OCI-LY7 (cell line): ENCODE results near the gene NSMCE1. TPM values are rescaled to one million over a fixed set of nuclear protein-coding genes. Genes with fewer than 3 reads are reported as not detected.
A peak's percentile ranks its signal among the peaks of the same experiment; 100 is the strongest.

Source experiments
- BruUV-seq: library from RNA; stranded (reverse); fragments of 400-500 nt; replicated peaks from 2 replicates; lab custom pipeline; 2021; lab: Mats Ljungman, UMichigan
- CTCF ChIA-PET: fragments of 300-600 bp; sonication (Branson Sonifier 250); formaldehyde crosslinking; loops from one replicate; lab custom pipeline; 2022; ENCODE audit warnings: antibody characterized with exemption; ENCODE audit not compliant: unreplicated experiment; lab: Charles Lee
- POLR2A ChIA-PET: fragments of 300-600 bp; sonication (Branson Sonifier 250); formaldehyde crosslinking; loops from one replicate; lab custom pipeline; 2022; ENCODE audit warnings: antibody characterized with exemption; lab: Charles Lee
- DNase-seq: peaks from one replicate; pipeline ENCODE4 v3.0.0-alpha.2; 2015; ENCODE audit warnings: low spot score
- H2AFZ ChIP-seq: fragments of 200-600 bp; sonication (generic), shearing (Covaris generic); 2 replicates; pipeline ENCODE4 v1.6.1; 2014; ENCODE audit warnings: mild to moderate bottlenecking, antibody characterized with exemption, low read length, moderate library complexity
- H3K27ac ChIP-seq: fragments of 200-600 bp; sonication (generic); 2 replicates; pipeline ENCODE4 v1.5.1; 2014; ENCODE audit warnings: mixed run types, low read depth, mild to moderate bottlenecking, moderate library complexity, low read length, inconsistent platforms; ENCODE audit not compliant: poor library complexity, severe bottlenecking
- H3K36me3 ChIP-seq: fragments of 200-600 bp; sonication (generic); 2 replicates; pipeline ENCODE4 v1.6.1; 2014; ENCODE audit warnings: mild to moderate bottlenecking, antibody characterized with exemption, low read length, moderate library complexity, mixed read lengths; ENCODE audit not compliant: insufficient read depth
- H3K4me1 ChIP-seq: fragments of 200-600 bp; sonication (generic); 2 replicates; pipeline ENCODE4 v1.5.1; 2014; ENCODE audit warnings: mild to moderate bottlenecking, low read length; ENCODE audit not compliant: insufficient read depth, poor library complexity, severe bottlenecking
- H3K4me2 ChIP-seq: fragments of 200-600 bp; sonication (generic); 2 replicates; pipeline ENCODE4 v1.6.1; 2014; ENCODE audit warnings: mild to moderate bottlenecking, low read length
- H3K4me3 ChIP-seq: fragments of 200-600 bp; sonication (generic); 2 replicates; pipeline ENCODE4 v1.5.1; 2014; ENCODE audit warnings: mild to moderate bottlenecking, low read depth, low read length; ENCODE audit not compliant: poor library complexity, severe bottlenecking
- H3K79me2 ChIP-seq: fragments of 200-600 bp; sonication (generic); 2 replicates; pipeline ENCODE4 v1.6.1; 2016; ENCODE audit warnings: low read depth, mild to moderate bottlenecking, low read length, moderate library complexity, mixed read lengths; ENCODE audit not compliant: insufficient read depth
- H3K9me2 ChIP-seq: fragments of 200-600 bp; sonication (generic); 2 replicates; pipeline ENCODE4 v1.6.1; 2016; ENCODE audit warnings: mild to moderate bottlenecking, low read length, mixed read lengths; ENCODE audit not compliant: insufficient read depth
- H3K9me3 ChIP-seq: fragments of 200-600 bp; sonication (generic); 2 replicates; pipeline ENCODE4 v1.6.1; 2014; ENCODE audit warnings: mild to moderate bottlenecking, mixed run types, low read length, mixed read lengths
- H4K20me1 ChIP-seq: fragments of 200-600 bp; sonication (generic); 2 replicates; pipeline ENCODE4 v1.6.1; 2014; ENCODE audit warnings: mild to moderate bottlenecking, antibody characterized with exemption, low read length, moderate library complexity, mixed read lengths; ENCODE audit not compliant: insufficient read depth
- EZH2phosphoT487 ChIP-seq: fragments of 200-600 bp; sonication (generic); IDR thresholded peaks from 2 replicates; pipeline ENCODE4 v1.6.1; 2018; ENCODE audit warnings: low read depth, borderline replicate concordance, mild to moderate bottlenecking, mixed run types, antibody characterized with exemption, low read length, moderate library complexity, mixed read lengths
- intact Hi-C: fragments of 100-400 bp; cut with micrococcal nuclease; formaldehyde crosslinking; loops from one replicate; pipeline ENCODE4 v1.10.0; 2022; ENCODE audit not compliant: unreplicated experiment
- total RNA-seq, 2 experiments: library from RNA; depleted of rRNA in 1 of 2; stranded (reverse); fragments of >200 nt in 1 of 2; shearing (Covaris generic) in 1 of 2; gene quantifications; 2 replicates each; pipeline ENCODE4 v1.2.3, GENCODE V29; 2014 to 2022
- TF ChIP-seq, protein P1 (sequence below): fragments of 200-600 bp; sonication (generic); conservative IDR thresholded peaks from 2 replicates; pipeline ENCODE4 v1.5.1; 2014; ENCODE audit warnings: mild to moderate bottlenecking, antibody characterized with exemption, low read length, moderate library complexity, mixed read lengths

Gene NSMCE1
- total RNA-seq, 2 experiments from 2014 or later, result 51.1 to 84.0 TPM

GRCh38 chr16:27239906-27240655 lies 28.5 kb downstream of the NSMCE1 start:
- DNase-seq, result no peak

DNA sequence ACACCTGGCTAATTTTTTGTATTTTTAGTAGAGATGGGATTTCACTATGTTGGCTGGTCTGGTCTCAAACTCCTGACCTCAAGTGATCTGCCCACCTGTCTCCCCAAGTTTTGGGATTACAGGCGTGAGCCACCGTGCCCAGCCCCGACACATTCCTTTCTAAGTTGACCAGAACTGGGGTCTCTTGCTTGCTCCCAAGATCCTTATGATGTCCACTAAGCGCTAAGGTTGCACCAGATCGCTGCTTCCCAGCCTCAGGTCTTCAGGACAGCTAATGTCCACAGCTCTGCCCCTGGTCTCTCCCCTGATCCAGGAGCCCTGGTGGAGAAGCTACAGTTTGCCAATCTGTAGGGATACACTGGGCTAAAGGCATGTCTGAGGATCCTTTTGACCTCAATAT lies 29.5 kb downstream of the NSMCE1 start:
- CTCF ChIA-PET, result no interaction called here
- H4K20me1 ChIP-seq, result no peaks in the 10 kb centered on the region
- peaks cover 36% of the 10 kb centered on the region for H3K4me1 ChIP-seq
- no peaks in the 10 kb centered on the region for H3K79me2 ChIP-seq
- H3K4me2 ChIP-seq, result no peak overlapping the region
- no peak overlapping the region for H3K4me3 ChIP-seq
- H2AFZ ChIP-seq, result no peak overlapping the region
- POLR2A ChIA-PET, result interaction anchor here (0.7 to 1.3 kb wide), 2 partner anchors 10 to 62 kb away, joined by 3 read pairs; no protein-coding TSS in a partner anchor
- BruUV-seq, result no TSS peak
- peaks cover 7% of the 10 kb centered on the region; the same call in 1 of the 2 replicates for H3K36me3 ChIP-seq
- H3K9me3 ChIP-seq, result no peaks in the 10 kb centered on the region
- TF ChIP-seq, protein P1, sequence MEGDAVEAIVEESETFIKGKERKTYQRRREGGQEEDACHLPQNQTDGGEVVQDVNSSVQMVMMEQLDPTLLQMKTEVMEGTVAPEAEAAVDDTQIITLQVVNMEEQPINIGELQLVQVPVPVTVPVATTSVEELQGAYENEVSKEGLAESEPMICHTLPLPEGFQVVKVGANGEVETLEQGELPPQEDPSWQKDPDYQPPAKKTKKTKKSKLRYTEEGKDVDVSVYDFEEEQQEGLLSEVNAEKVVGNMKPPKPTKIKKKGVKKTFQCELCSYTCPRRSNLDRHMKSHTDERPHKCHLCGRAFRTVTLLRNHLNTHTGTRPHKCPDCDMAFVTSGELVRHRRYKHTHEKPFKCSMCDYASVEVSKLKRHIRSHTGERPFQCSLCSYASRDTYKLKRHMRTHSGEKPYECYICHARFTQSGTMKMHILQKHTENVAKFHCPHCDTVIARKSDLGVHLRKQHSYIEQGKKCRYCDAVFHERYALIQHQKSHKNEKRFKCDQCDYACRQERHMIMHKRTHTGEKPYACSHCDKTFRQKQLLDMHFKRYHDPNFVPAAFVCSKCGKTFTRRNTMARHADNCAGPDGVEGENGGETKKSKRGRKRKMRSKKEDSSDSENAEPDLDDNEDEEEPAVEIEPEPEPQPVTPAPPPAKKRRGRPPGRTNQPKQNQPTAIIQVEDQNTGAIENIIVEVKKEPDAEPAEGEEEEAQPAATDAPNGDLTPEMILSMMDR, result no peak
- no peak for TF ChIP-seq EZH2phosphoT487
- no peaks in the 10 kb centered on the region for H3K9me2 ChIP-seq
- DNase-seq, result no peak
- intact Hi-C loops, result no loop called here
- H3K27ac ChIP-seq, result no peak overlapping the region

More at GRCh38 chr16:27239906-27240655, 28.5 kb downstream of the NSMCE1 start:
- no peaks in the 10 kb centered on the region for H3K9me3 ChIP-seq
- TF ChIP-seq, protein P1, result no peak
- no peak for TF ChIP-seq EZH2phosphoT487
- no peak overlapping the region for H3K4me2 ChIP-seq
- H3K36me3 ChIP-seq, result no peaks in the 10 kb centered on the region
- no peak overlapping the region for H3K4me3 ChIP-seq
- no peak overlapping the region for H3K27ac ChIP-seq
- no peaks in the 10 kb centered on the region for H4K20me1 ChIP-seq
- peaks cover 25% of the 10 kb centered on the region for H3K4me1 ChIP-seq
- BruUV-seq, result no TSS peak
- intact Hi-C loops, result no loop called here
- H3K9me2 ChIP-seq, result no peaks in the 10 kb centered on the region
- H3K79me2 ChIP-seq, result no peaks in the 10 kb centered on the region
- H2AFZ ChIP-seq, result no peak overlapping the region
- ChIA-PET POLR2A (interaction anchor here (1.1 to 1.3 kb wide), 2 partner anchors 8 to 59 kb away, joined by 3 read pairs; no protein-coding TSS in a partner anchor), CTCF (no interaction called here)

- Histone ChIP-seq H3K36me3 (peaks cover 11% of the 10 kb centered on the region; the same call in 1 of the 2 replicates), H3K9me3 (no peaks in the 10 kb centered on the region), H3K79me2 (no peaks in the 10 kb centered on the region), H3K4me1 (peaks cover 40% of the 10 kb centered on the region), H3K4me2 (peak overlapping the region; percentile 53), H3K9me2 (no peaks in the 10 kb centered on the region), H3K27ac (no peak overlapping the region), H3K4me3 (no peak overlapping the region), H4K20me1 (no peaks in the 10 kb centered on the region), H2AFZ (no peak overlapping the region; the same call in 1 of the 2 replicates)
- no TSS peak for BruUV-seq
- no peak for DNase-seq
- TF ChIP-seq EZH2phosphoT487, result no peak
- TF ChIP-seq, protein P1, result no peak
- CTCF ChIA-PET, result no interaction called here
- intact Hi-C loops, result no loop called here
- POLR2A ChIA-PET, result interaction anchor here (0.7 to 1.3 kb wide), 2 partner anchors 10 to 61 kb away, joined by 3 read pairs; no protein-coding TSS in a partner anchor
These were observed 30.0 kb downstream of the NSMCE1 start for GRCh38 chr16:27238591-27238990.
